ENCODE measurements around the gene CAPSL. TPM values are rescaled to one million over a fixed set of nuclear protein-coding genes. Genes with fewer than 3 reads are reported as not detected.

Gene CAPSL
- total and polyA plus RNA-seq, 2 experiments from 2014 or later: 0.73 TPM; not detected in 1

GRCh38 chr5:35922468-35922867 is 16.0 kb downstream of the CAPSL start:
- Histone ChIP-seq H3K4me2 (no peak overlapping the region), H4K20me1 (replicated peaks; ENCODE audit: insufficient read depth) (no peaks in the 10 kb centered on the region), H3K27ac (ENCODE audit: low read depth) (no peak overlapping the region), H3K36me3 (ENCODE audit: insufficient read depth) (no peaks in the 10 kb centered on the region), H3K79me2 (replicated peaks; ENCODE audit: insufficient read depth) (no peaks in the 10 kb centered on the region), H3K27me3 (ENCODE audit: insufficient read depth) (peaks cover 26% of the 10 kb centered on the region), H3F3A (replicated peaks; ENCODE audit: low read depth) (no peaks in the 10 kb centered on the region), H3K4me3 (no peak overlapping the region), H3K9me2 (ENCODE audit: insufficient read depth) (peaks cover 4% of the 10 kb centered on the region; the same call in 1 of the 2 replicates), H3K4me1 (ENCODE audit: insufficient read depth) (no peaks in the 10 kb centered on the region), H2AFZ (no peak overlapping the region)
- DNase-seq (ENCODE audit: low spot score) (no peak), ATAC-seq (no peak)
- no peak overlapping the region for H3K27ac Mint-ChIP-seq
- peaks cover 28% of the 10 kb centered on the region for H3K27me3 Mint-ChIP-seq (ENCODE audit: insufficient read depth, low read depth, poor library complexity)
- no peak overlapping the region for H3K4me3 Mint-ChIP-seq
- no peaks in the 10 kb centered on the region for H3K36me3 Mint-ChIP-seq (ENCODE audit: low read depth)
- H3K9me3 Mint-ChIP-seq: peaks cover 3% of the 10 kb centered on the region; the same call in 1 of the 3 replicates
- TF ChIP-seq ZNF462 (CRISPR knock-in tag; IDR thresholded peaks at IDR 0.05): no peak
- TF ChIP-seq ZNF114 (CRISPR knock-in tag; IDR thresholded peaks at IDR 0.05): no peak
- no peak for TF ChIP-seq ETS1 (IDR thresholded peaks at IDR 0.05)
- TF ChIP-seq POLR2AphosphoS5 (IDR thresholded peaks at IDR 0.05; ENCODE audit: low read depth): no peak
- H3K4me1 Mint-ChIP-seq: peaks cover 5% of the 10 kb centered on the region; the same call in 2 of the 3 replicates

GRCh38 chr5:35921930-35922329 is 16.5 kb downstream of the CAPSL start:
- Histone ChIP-seq H2AFZ (no peak overlapping the region), H3K27me3 (ENCODE audit: insufficient read depth) (peaks cover 26% of the 10 kb centered on the region), H3K36me3 (ENCODE audit: insufficient read depth) (no peaks in the 10 kb centered on the region), H3K4me1 (ENCODE audit: insufficient read depth) (no peaks in the 10 kb centered on the region), H3K79me2 (replicated peaks; ENCODE audit: insufficient read depth) (no peaks in the 10 kb centered on the region), H3F3A (replicated peaks; ENCODE audit: low read depth) (no peaks in the 10 kb centered on the region), H3K4me2 (no peak overlapping the region), H3K27ac (ENCODE audit: low read depth) (no peak overlapping the region), H4K20me1 (replicated peaks; ENCODE audit: insufficient read depth) (no peaks in the 10 kb centered on the region), H3K9me2 (ENCODE audit: insufficient read depth) (peaks cover 4% of the 10 kb centered on the region; the same call in 1 of the 2 replicates), H3K4me3 (no peak overlapping the region)
- peaks cover 29% of the 10 kb centered on the region for H3K27me3 Mint-ChIP-seq (ENCODE audit: insufficient read depth, low read depth, poor library complexity)
- H3K36me3 Mint-ChIP-seq (ENCODE audit: low read depth): no peaks in the 10 kb centered on the region
- H3K27ac Mint-ChIP-seq: no peak overlapping the region
- peaks cover 3% of the 10 kb centered on the region; the same call in 1 of the 3 replicates for H3K9me3 Mint-ChIP-seq
- no peak for DNase-seq (ENCODE audit: low spot score)
- ATAC-seq: no peak
- H3K4me1 Mint-ChIP-seq: peaks cover 5% of the 10 kb centered on the region; the same call in 2 of the 3 replicates
- H3K4me3 Mint-ChIP-seq: no peak overlapping the region
- no peak for TF ChIP-seq ETS1 (IDR thresholded peaks at IDR 0.05)
- no peak for TF ChIP-seq REST (IDR thresholded peaks at IDR 0.05; ENCODE audit: unreplicated experiment)
- TF ChIP-seq POLR2AphosphoS5 (IDR thresholded peaks at IDR 0.05; ENCODE audit: low read depth): no peak
- TF ChIP-seq ZNF114 (CRISPR knock-in tag; IDR thresholded peaks at IDR 0.05): no peak
- TF ChIP-seq ZNF331 (CRISPR knock-in tag; IDR thresholded peaks at IDR 0.05; ENCODE audit: low read depth): no peak
- no peak for TF ChIP-seq CREB1 (CRISPR knock-in tag; IDR thresholded peaks at IDR 0.05; ENCODE audit: low read depth)
- no peak for TF ChIP-seq NANOG (IDR thresholded peaks at IDR 0.05; ENCODE audit: borderline replicate concordance)
- TF ChIP-seq STAT1 (IDR thresholded peaks at IDR 0.05; ENCODE audit: unreplicated experiment): no peak
- no peak for TF ChIP-seq EZH2 (IDR thresholded peaks at IDR 0.05; ENCODE audit: low read depth, unreplicated experiment)
